Endothelial cell of umbilical vein (primary cell): ENCODE measurements around the gene ASB5.

Source experiments
- CTCF ChIP-seq, 2 donors: IDR thresholded peaks; 1 replicate in 1 of 2; 2 replicates in 1 of 2; pipeline ENCODE4 v1.5.1; 2011; ENCODE audit warnings: low read length in 2 of 2, mild to moderate bottlenecking in 2 of 2, moderate library complexity in 2 of 2, control low read depth in 1 of 2, inconsistent platforms in 1 of 2, low read depth in 1 of 2; ENCODE audit not compliant: insufficient read depth in 1 of 2; ENCODE audit errors: extremely low read depth in 1 of 2
- JUN ChIP-seq: IDR thresholded peaks from 2 replicates; pipeline ENCODE4 v1.6.1; 2011; ENCODE audit warnings: borderline replicate concordance, low read depth; ENCODE audit not compliant: insufficient read length, insufficient read depth
- POLR2A ChIP-seq: IDR thresholded peaks from 2 replicates; pipeline ENCODE4 v1.6.1; 2012; ENCODE audit warnings: low read depth, mild to moderate bottlenecking, control low read depth, low read length
- POLR2AphosphoS5 ChIP-seq: IDR thresholded peaks from 2 replicates; pipeline ENCODE4 v1.6.1; 2012; ENCODE audit warnings: low read depth, mild to moderate bottlenecking, control low read depth, low read length, moderate library complexity; ENCODE audit not compliant: insufficient read depth

GRCh38 chr4:176292920-176293319 lies 23.9 kb upstream of the ASB5 start:
- no peak for TF ChIP-seq CTCF (IDR thresholded peaks at IDR 0.05; ENCODE audit: extremely low read depth in 1 of 2, insufficient read depth in 1 of 2, low read depth in 1 of 2, low read length in 2 of 2)
- no peak for TF ChIP-seq POLR2AphosphoS5
- no peak for TF ChIP-seq JUN
- TF ChIP-seq POLR2A: no peak
